Caco-2 (cell line): Measurements from ENCODE around the gene FIZ1. TPM values are rescaled to one million over a fixed set of nuclear protein-coding genes. Genes with fewer than 3 reads are reported as not detected.

Source experiments
- BruUV-seq: library from RNA; stranded (reverse); fragments of 400-500 nt; replicated peaks from 2 replicates; lab custom pipeline; 2021; lab: Mats Ljungman, UMichigan
- CTCF ChIA-PET: fragments of 300-600 bp; sonication (Branson Sonifier 250); formaldehyde crosslinking; loops from one replicate; lab custom pipeline; 2022; ENCODE audit warnings: antibody characterized with exemption; lab: Charles Lee
- POLR2A ChIA-PET: fragments of 300-600 bp; sonication (Branson Sonifier 250); formaldehyde crosslinking; loops from one replicate; lab custom pipeline; 2022; ENCODE audit warnings: antibody characterized with exemption; lab: Charles Lee
- DNase-seq, 2 experiments: peaks; one replicate each; pipeline versions ENCODE4 v3.0.0 to v3.0.0-alpha.2; 2020 to 2022
- H3K27me3 ChIP-seq: replicated peaks from 2 replicates; pipeline ENCODE4 v1.6.0; 2011; ENCODE audit warnings: low read length; ENCODE audit not compliant: control insufficient read depth, insufficient read depth
- H3K36me3 ChIP-seq: 2 replicates; pipeline ENCODE4 v1.5.1; 2011; ENCODE audit warnings: low read length; ENCODE audit not compliant: control insufficient read depth, insufficient read depth
- H3K4me1 ChIP-seq: fragments of 250-450 bp; sonication (Bioruptor Pico); 2 replicates; pipeline ENCODE4 v1.5.1; 2020; ENCODE audit warnings: mild to moderate bottlenecking
- H3K4me3 ChIP-seq: 2 replicates; pipeline ENCODE4 v1.5.1; 2011; ENCODE audit warnings: low read depth, mild to moderate bottlenecking, control low read depth, low read length
- H3K9me3 ChIP-seq: fragments of 250-450 bp; sonication (Bioruptor Pico); 2 replicates; pipeline ENCODE4 v1.5.1; 2020; ENCODE audit warnings: mild to moderate bottlenecking, moderate library complexity
- H3K27ac Mint-ChIP-seq: one replicate; pipeline ENCODE4 v1.8.0; 2022; ENCODE audit warnings: mixed read lengths; ENCODE audit not compliant: unreplicated experiment
- H3K27me3 Mint-ChIP-seq: one replicate; pipeline ENCODE4 v1.8.0; 2022; ENCODE audit warnings: mixed read lengths; ENCODE audit not compliant: insufficient read depth, unreplicated experiment
- H3K36me3 Mint-ChIP-seq: one replicate; pipeline ENCODE4 v1.8.0; 2022; ENCODE audit warnings: mild to moderate bottlenecking, mixed read lengths; ENCODE audit not compliant: insufficient read depth, unreplicated experiment
- H3K4me1 Mint-ChIP-seq: one replicate; pipeline ENCODE4 v1.8.0; 2022; ENCODE audit warnings: low read depth, mixed read lengths; ENCODE audit not compliant: unreplicated experiment
- H3K4me3 Mint-ChIP-seq: one replicate; pipeline ENCODE4 v1.8.0; 2022; ENCODE audit warnings: mild to moderate bottlenecking, moderate library complexity, mixed read lengths; ENCODE audit not compliant: unreplicated experiment
- H3K9me3 Mint-ChIP-seq: one replicate; pipeline ENCODE4 v1.8.0; 2022; ENCODE audit warnings: mixed read lengths; ENCODE audit not compliant: unreplicated experiment
- intact Hi-C: fragments of 100-400 bp; cut with micrococcal nuclease; formaldehyde crosslinking; loops from one replicate; pipeline ENCODE4 v1.10.0; 2022; ENCODE audit not compliant: unreplicated experiment
- total RNA-seq: library from RNA; stranded (reverse); gene quantifications from 2 replicates; pipeline ENCODE4 v1.2.3, GENCODE V29; 2022
- TF ChIP-seq, protein P1 (sequence below), 2 experiments: fragments of 200-600 bp in 1 of 2; IDR thresholded peaks; 1 replicate in 1 of 2; 2 replicates in 1 of 2; pipeline versions ENCODE4 v1.5.1 to v1.8.0; 2011 to 2022; ENCODE audit warnings: antibody characterized with exemption in 1 of 2, control low read depth in 1 of 2, inconsistent platforms in 1 of 2, low read depth in 1 of 2, low read length in 1 of 2, mild to moderate bottlenecking in 1 of 2, moderate library complexity in 1 of 2; ENCODE audit not compliant: insufficient read depth in 1 of 2, severe bottlenecking in 1 of 2, unreplicated experiment in 1 of 2

The FIZ1 gene
- total RNA-seq, 1 experiment from 2014 or later: 27.2 TPM

DNA sequence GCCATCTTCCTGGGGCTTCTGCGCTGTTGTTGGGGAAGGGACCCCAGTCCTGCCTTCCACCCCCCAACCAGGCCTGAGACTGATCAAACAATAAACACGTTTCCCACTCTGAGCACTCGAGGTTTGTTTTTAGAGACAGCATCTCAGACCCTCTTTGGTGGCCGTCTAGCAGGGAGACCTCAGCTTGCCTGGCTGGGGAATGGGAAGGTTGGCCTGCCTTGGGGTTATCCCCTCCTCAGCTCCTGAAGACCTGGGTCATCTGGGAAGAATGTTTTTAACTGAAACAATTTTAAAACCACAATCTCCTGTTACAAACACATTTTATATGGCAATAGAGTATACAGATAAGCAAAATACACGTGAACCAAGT lies 46.2 kb upstream of the FIZ1 start:
- DNase-seq: no peak
- Histone ChIP-seq H3K27me3 (no peaks in the 10 kb centered on the region), H3K36me3 (no peaks in the 10 kb centered on the region), H3K4me3 (no peak overlapping the region), H3K9me3 (no peaks in the 10 kb centered on the region), H3K4me1 (peaks cover 3% of the 10 kb centered on the region; the same call in 1 of the 2 replicates)
- Mint-ChIP-seq H3K27ac (no peak overlapping the region), H3K9me3 (no peaks in the 10 kb centered on the region), H3K4me1 (peaks cover 32% of the 10 kb centered on the region), H3K4me3 (peak overlapping the region; percentile 27), H3K27me3 (no peaks in the 10 kb centered on the region), H3K36me3 (peaks cover 90% of the 10 kb centered on the region)
- POLR2A ChIA-PET: no interaction called here
- no TSS peak for BruUV-seq
- TF ChIP-seq, protein P1, sequence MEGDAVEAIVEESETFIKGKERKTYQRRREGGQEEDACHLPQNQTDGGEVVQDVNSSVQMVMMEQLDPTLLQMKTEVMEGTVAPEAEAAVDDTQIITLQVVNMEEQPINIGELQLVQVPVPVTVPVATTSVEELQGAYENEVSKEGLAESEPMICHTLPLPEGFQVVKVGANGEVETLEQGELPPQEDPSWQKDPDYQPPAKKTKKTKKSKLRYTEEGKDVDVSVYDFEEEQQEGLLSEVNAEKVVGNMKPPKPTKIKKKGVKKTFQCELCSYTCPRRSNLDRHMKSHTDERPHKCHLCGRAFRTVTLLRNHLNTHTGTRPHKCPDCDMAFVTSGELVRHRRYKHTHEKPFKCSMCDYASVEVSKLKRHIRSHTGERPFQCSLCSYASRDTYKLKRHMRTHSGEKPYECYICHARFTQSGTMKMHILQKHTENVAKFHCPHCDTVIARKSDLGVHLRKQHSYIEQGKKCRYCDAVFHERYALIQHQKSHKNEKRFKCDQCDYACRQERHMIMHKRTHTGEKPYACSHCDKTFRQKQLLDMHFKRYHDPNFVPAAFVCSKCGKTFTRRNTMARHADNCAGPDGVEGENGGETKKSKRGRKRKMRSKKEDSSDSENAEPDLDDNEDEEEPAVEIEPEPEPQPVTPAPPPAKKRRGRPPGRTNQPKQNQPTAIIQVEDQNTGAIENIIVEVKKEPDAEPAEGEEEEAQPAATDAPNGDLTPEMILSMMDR (IDR thresholded peaks at IDR 0.05; ENCODE audit: insufficient read depth in 1 of 2, low read depth in 1 of 2, low read length in 1 of 2, severe bottlenecking in 1 of 2, unreplicated experiment in 1 of 2): no peak
- CTCF ChIA-PET: no interaction called here
- intact Hi-C loops: no loop called here

DNA sequence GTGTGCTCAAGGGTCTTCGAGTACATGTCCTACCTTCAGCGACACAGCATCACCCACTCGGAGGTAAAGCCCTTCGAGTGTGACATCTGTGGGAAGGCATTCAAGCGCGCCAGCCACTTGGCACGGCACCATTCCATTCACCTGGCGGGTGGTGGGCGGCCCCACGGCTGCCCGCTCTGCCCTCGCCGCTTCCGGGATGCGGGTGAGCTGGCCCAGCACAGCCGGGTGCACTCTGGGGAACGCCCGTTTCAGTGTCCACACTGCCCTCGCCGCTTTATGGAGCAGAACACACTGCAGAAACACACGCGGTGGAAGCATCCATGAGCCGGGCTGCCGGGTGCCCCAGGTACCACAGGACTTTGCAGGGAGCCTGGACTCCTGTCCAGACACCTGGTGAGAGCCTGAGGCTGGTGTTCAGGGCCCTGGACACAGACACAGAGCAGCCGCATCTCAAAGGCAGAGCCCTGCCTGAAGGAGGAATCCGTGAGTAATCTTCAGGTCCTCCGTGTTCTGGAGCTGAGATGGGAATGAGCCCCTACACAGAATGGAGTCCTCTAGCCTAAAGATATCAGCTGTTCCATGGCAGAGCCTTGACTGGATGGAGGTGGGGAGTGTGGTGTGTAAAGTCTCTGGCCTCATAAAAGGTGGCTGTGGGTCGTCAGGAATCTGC lies 45.7 kb upstream of the FIZ1 start:
- intact Hi-C loops: no loop called here
- peak overlapping the region; percentile 86 for H3K4me3 Mint-ChIP-seq
- H3K27me3 Mint-ChIP-seq: no peaks in the 10 kb centered on the region
- POLR2A ChIA-PET: no interaction called here
- H3K9me3 Mint-ChIP-seq: no peaks in the 10 kb centered on the region
- H3K4me1 Mint-ChIP-seq: peaks cover 32% of the 10 kb centered on the region
- Histone ChIP-seq H3K36me3 (no peaks in the 10 kb centered on the region), H3K4me3 (peak overlapping the region; percentile 84), H3K4me1 (peaks cover 3% of the 10 kb centered on the region; the same call in 1 of the 2 replicates), H3K9me3 (no peaks in the 10 kb centered on the region), H3K27me3 (no peaks in the 10 kb centered on the region)
- TF ChIP-seq, protein P1 (IDR thresholded peaks at IDR 0.05; ENCODE audit: insufficient read depth in 1 of 2, low read depth in 1 of 2, low read length in 1 of 2, severe bottlenecking in 1 of 2, unreplicated experiment in 1 of 2): no peak
- DNase-seq: no peak
- peaks cover 91% of the 10 kb centered on the region for H3K36me3 Mint-ChIP-seq
- BruUV-seq: TSS peak; percentile 62
- CTCF ChIA-PET: no interaction called here
- peak overlapping the region; percentile 95 for H3K27ac Mint-ChIP-seq

DNA sequence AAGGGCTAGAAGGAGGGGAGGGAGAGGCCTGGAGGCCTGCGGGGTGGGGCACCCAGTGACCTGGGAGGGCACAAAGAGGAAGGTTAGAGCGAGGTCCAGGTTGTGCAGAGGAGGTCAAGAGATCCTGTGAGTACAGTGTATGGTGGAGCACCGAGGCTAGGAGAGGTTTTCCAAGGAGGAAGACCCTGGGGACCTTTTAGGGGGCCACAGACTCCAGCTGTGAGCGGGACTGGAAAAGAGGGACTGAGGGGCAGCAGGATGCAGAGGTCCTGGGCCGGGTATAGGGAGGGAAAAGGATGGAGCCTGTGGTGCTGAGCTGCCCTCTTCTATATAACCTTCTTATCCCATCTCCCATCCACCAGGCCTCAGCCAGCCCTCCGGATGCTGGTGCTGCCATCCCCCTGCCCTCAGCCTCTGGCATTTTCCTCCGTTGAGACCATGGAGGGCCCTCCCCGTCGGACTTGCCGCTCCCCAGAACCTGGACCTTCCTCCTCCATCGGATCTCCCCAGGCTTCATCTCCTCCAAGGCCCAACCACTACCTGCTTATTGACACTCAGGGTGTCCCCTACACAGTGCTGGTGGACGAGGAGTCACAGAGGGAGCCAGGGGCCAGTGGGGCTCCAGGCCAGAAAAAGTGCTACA lies 45.0 kb upstream of the FIZ1 start:
- peaks cover 90% of the 10 kb centered on the region for H3K36me3 Mint-ChIP-seq
- intact Hi-C loops: no loop called here
- TF ChIP-seq, protein P1 (IDR thresholded peaks at IDR 0.05; ENCODE audit: insufficient read depth in 1 of 2, low read depth in 1 of 2, low read length in 1 of 2, severe bottlenecking in 1 of 2, unreplicated experiment in 1 of 2): no peak

More for the DNA sequence above, 45.0 kb upstream of the FIZ1 start:
- BruUV-seq: no TSS peak
- no peak for DNase-seq
- H3K36me3 ChIP-seq: no peaks in the 10 kb centered on the region
- no peaks in the 10 kb centered on the region for H3K27me3 ChIP-seq
- CTCF ChIA-PET: no interaction called here
- Mint-ChIP-seq H3K4me3 (peak overlapping the region; percentile 86), H3K27ac (peak overlapping the region; percentile 95), H3K27me3 (no peaks in the 10 kb centered on the region), H3K9me3 (no peaks in the 10 kb centered on the region), H3K4me1 (peaks cover 32% of the 10 kb centered on the region)
- no peaks in the 10 kb centered on the region for H3K9me3 ChIP-seq
- H3K4me3 ChIP-seq: peak overlapping the region; percentile 84
- peaks cover 9% of the 10 kb centered on the region; the same call in 1 of the 2 replicates for H3K4me1 ChIP-seq
- POLR2A ChIA-PET: no interaction called here
